ENCODE data around the gene CNST.
"Not testable (repeated sequence)": the region's sequence is repeated elsewhere in the genome, so short reads cannot be mapped to it uniquely, and the experiment has no call there.

The CNST gene

GRCh38 chr1:246711548-246712003, 145.3 kb downstream of the CNST start:
- Histone ChIP-seq H3K4me2 (ENCODE audit: low read length) (no peak overlapping the region), H3K27me3 (ENCODE audit: low read depth, low read length) (peaks cover 7% of the 10 kb centered on the region; the same call in 1 of the 2 replicates), H3K79me2 (ENCODE audit: low read length) (no peaks in the 10 kb centered on the region), H3K9me3 (ENCODE audit: insufficient read depth, low read length) (no peaks in the 10 kb centered on the region), H3K9ac (ENCODE audit: low read length) (no peak overlapping the region), H3K4me1 (ENCODE audit: low read length) (no peaks in the 10 kb centered on the region), H3K27ac (ENCODE audit: low read length) (no peak overlapping the region), H3K36me3 (replicated peaks; ENCODE audit: low read depth, low read length) (no peaks in the 10 kb centered on the region), H4K20me1 (ENCODE audit: insufficient read depth, low read length) (no peaks in the 10 kb centered on the region), H2AFZ (ENCODE audit: low read depth, low read length) (no peak overlapping the region), H3K4me3 (ENCODE audit: low read length) (no peak overlapping the region)
- TF ChIP-seq EZH2phosphoT487 (IDR thresholded peaks at IDR 0.05; ENCODE audit: low read depth) (no peak), CTCF (IDR thresholded peaks at IDR 0.05; ENCODE audit: low read depth, low read length) (no peak)

GRCh38 chr1:246712428-246712827, 146.2 kb downstream of the CNST start:
- H3K9ac ChIP-seq (ENCODE audit: low read length); H2AFZ ChIP-seq (ENCODE audit: low read depth, low read length); H3K4me2 ChIP-seq (ENCODE audit: low read length); H3K27ac ChIP-seq (ENCODE audit: low read length); H3K9me3 ChIP-seq (ENCODE audit: insufficient read depth, low read length); H4K20me1 ChIP-seq (ENCODE audit: insufficient read depth, low read length); H3K4me1 ChIP-seq (ENCODE audit: low read length); H3K27me3 ChIP-seq (ENCODE audit: low read depth, low read length); H3K4me3 ChIP-seq (ENCODE audit: low read length); H3K79me2 ChIP-seq (ENCODE audit: low read length); H3K36me3 ChIP-seq (replicated peaks; ENCODE audit: low read depth, low read length): not testable (repeated sequence)
